HG02973 (cell line): ENCODE data around the gene IGFBP2.

Source experiments
- ATAC-seq: cut with Tn5 transposase; IDR thresholded peaks from one replicate; pipeline ENCODE4 v1.9.1; 2021; ENCODE audit warnings: moderate library complexity; ENCODE audit not compliant: unreplicated experiment

Gene IGFBP2

DNA sequence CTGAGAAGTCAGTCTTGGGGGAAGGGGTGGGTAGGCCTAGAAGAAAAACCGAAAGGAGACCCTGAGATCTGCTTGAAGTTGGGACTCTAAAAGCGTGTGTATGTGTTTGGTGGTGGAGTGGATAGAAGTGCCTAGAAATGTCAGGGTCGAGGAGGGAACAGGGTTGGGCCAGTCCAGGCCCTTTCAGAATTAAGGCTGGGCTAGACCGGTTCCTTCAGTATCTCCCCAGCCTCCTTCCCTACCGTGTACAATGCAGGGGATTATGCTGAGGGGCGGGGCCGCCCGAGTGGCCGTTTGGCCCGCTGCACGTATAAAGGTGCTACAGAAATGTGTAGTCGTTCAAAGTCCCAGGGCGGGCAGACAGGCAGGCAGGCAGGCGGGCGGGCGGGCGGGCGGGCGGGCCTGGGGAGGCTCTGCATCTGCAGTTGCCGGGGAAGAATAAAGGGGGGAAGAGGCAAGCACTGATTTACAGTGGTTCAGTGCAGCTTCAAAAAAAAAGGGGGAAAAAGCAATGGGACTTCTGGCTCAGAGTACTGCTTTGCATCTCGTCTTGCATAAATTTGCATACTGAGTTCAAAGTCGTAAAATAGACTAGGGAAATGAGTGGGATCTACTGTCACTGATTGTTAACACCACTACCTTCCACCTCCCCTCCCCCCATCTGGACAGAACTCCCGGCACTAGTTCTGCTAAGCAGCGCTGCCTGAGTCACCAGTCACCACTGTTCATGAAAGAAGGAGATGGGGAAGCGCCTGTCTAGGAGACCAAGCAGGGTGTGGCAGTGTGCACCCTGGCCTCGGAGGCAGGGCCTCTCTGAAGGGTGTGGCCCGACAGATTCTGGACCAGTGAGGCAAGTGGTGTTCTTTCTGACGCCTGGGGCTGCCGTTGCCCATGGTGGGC lies 3.6 kb downstream of the IGFBP2 start:
- ATAC-seq = no peak

DNA sequence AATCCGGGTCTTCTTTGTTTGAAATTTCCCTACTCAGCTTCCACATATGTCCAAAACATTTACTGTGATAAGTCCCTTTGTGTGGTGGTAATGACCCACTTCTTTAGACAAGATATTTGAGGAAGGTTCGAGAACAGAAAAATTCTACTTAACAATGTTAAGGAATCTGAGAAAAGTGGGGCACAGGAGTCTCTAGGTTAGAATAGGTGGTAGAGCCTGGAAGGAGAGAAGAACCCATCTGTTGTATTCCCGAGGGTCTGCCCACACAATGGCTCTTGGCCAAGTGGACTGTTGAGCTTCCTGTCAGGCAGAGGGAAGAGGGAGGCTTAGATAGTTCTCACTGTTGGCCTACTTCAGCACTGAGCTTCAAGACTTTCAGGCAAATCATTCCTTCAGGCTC lies 4.3 kb downstream of the IGFBP2 start:
- ATAC-seq = no peak

DNA sequence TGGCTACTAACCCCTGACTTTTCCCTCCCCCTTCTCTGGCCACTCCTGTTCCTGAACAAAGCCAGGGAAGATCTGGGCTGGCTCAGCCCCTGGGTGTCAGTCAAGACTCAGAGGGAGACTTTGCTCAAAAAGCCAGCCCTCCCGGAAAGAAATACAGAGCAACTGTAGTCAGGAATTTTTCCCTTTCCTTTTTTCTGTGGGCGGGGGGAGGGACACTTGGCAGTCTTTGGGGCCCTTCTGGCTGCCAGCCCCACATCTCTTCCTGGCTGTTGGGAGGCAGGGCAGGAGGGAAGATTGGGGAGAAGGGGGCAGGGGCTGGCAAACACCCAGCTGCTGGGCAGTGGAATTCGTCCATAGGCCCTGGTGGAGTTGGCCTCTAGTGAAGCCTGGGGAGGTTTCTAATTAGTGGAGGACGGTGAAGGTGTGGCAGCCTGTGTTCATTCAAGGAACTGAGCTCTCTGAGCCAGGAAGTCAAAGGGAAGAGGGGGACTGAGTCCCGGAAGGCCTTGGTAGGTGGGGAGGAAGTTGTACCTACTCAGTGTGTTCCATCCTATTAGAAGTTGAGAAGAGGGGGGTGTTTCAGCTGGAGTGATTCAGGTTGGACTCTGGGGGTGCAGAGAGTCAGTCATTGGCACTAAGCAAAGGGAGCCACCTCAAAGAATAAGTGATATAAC lies 10.9 kb downstream of the IGFBP2 start:
- ATAC-seq = no peak

DNA sequence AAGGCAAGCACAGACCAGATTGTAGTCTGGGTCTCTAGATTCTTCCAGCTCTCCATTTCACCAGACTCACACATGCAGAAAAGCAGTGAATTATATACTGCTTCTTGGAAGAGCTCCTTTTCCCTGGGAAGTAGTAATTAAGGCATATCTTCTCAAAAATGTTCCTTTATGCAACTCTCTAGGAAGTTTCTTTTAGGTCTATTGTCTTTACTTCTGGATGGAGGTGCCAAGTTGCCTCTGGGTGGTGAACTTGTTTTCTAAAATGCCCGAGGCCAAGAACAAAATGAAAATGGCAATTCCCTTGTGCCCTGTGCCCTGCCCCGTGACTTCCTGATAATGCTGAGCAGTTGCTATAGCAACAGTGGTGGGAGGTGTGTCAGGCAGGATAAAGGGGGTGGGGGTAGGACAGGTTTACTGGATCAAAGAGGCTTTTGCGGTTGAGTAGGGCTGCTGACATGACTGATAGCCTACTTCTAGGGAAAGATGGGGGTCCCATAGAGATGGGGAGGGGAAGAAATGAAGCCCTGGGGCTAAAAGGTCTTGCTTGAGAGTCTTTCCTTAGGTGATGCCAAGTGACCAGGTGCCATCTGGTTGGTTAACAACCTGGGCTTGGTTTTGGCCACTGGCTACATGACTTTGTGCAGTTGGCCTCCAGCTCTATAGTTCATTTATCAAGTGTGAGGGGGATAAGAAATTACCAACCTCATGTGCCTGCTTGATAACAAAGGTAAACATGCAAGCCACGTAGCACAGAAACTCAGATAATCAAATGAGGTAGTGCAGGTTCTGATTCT lies 11.8 kb downstream of the IGFBP2 start:
- no peak for ATAC-seq

DNA sequence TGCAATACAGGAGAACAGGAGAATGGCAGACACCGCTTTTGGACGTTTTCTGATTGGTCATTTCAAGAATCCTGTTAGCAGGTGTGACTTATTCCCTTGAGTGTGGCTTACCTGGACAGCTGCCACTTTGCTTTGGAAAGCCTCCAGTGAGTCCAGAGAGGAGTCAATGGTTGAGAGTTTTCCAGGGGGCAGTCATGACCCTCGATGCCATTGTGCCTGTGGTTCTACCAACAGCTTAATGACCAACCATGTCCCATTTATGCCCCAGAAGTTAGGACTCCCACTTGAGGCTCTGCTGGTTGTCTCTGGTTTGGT lies 12.4 kb downstream of the IGFBP2 start:
- ATAC-seq = no peak

DNA sequence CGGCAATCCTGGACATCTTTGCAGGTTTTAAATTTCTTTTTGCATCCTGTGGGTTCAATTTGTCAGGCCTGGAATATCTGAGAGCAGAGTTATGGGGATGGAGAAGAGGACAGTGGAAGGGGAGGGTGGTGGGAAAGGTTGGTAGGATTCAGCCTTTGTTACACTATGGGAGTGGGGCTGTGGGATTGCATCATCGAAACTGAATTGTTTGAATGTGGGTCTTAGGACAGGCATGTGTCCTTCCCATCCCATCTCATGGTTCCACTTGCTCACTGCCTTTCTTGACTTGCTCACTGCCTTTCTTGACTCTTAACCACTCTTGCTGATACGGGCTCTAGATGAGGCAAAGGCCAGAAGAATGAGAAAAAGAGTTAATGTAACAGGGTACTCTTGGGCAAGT lies 12.9 kb downstream of the IGFBP2 start:
- no peak for ATAC-seq

DNA sequence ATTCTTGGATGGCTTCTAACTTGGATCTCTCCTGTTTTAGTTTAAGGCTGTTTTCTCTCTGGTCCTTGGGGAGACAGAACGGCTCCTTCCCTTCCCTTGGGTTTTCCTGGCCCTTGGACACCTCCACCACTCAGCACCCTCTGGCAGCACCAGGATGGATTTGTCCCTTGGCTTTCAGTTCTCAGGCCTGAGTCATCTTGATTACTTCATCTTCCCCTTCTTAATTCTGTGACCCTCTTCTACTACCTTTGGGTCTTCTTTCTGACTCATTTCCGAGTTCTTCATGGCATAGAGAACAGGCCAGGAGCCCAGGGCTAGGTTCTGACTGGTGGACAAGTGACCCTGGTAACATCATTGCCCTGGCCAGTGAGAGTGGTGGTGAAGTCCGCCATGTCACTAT lies 14.9 kb downstream of the IGFBP2 start:
- no peak for ATAC-seq

DNA sequence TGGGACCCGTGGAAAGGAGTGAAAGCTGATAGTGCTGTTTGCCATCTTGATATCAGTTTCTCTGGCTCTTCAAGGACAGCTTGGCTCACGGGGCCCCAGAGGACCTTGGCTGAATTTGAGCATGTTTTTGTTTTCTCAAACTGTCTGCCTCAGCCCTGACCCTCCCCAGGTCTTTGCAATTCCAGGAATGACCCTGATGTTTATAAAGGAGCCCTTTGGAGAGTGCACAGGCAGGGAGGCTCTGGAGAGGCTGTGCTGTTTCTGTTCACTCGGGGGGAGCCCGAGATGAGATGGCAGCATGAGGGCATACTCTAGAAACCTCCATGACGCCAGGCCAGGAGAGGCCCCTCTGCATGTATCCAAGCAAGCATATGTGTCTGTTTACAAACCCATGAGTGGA lies 16.4 kb downstream of the IGFBP2 start:
- ATAC-seq = no peak

DNA sequence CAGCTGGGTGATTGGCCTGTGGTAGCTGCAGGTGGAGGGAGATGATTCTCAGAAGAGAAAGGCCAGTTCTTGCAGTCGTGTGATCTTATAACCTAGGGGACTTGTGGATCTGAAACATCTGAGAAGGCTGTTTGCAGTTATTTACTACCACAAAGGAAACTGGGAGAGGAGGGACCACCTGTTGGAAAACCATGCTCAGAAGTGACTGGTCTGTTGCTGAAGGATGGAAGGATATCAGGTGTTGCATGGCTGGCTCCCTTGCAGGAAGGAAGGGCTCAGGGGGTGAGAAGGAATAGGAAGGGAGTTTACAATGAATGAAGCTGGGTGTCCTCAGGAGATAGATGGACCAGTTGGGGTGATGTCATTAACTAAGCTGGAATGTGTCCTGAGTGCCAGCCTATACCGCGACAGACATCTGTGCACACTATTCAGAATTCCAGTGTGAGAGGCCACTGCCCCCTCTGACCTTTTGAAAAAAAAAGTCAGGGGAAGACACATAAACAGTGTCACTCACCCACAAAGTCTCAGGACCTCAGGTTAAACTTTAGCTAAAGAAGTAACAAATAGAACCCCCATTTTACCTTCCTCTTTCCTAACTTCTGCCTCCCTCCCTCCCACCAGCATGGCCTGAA lies 17.5 kb downstream of the IGFBP2 start:
- ATAC-seq = no peak

DNA sequence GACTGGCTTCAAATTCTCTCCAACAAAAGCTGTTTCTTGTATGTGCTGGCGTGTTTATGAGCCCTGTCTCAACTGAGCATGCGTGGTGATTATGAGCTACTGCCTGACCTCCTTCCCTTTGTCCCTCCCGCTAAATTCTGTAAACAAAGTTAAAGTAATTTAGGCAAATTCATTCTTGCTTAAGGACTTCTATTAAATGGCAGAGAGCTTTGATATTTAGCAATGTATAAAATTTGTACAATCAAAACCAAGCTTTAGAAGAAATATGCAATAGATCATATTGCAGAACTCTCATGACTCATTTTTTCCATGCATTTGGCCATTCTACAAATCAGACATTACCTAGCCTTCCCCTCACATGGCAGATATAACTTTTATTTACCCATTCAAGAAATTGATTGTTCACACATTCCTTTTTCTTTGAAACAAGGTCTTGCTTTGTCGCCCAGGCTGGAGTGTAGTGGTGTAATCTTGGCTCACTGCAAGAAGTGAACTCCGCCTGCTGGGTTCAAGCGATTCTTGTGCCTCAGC lies 18.2 kb downstream of the IGFBP2 start:
- no peak for ATAC-seq

DNA sequence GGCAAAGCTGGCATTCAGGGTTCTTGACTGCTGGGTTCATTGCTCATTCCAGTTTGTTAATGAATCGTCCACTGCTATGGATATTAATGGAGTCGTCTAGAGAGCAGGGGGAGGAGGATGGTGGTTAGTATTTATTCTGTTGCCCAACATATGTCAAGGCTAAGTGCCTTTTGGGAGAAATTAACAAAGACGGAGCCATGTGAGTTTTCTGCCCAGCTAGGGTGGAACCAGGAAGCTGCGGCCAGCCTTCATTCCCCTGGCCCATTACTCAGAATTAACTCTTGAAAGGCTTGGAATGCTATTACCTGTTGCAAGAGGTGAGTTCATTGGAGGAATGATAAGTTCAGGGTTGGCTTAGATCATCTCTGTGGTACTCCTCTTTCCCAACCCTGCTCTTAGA lies 19.3 kb downstream of the IGFBP2 start:
- ATAC-seq = no peak

DNA sequence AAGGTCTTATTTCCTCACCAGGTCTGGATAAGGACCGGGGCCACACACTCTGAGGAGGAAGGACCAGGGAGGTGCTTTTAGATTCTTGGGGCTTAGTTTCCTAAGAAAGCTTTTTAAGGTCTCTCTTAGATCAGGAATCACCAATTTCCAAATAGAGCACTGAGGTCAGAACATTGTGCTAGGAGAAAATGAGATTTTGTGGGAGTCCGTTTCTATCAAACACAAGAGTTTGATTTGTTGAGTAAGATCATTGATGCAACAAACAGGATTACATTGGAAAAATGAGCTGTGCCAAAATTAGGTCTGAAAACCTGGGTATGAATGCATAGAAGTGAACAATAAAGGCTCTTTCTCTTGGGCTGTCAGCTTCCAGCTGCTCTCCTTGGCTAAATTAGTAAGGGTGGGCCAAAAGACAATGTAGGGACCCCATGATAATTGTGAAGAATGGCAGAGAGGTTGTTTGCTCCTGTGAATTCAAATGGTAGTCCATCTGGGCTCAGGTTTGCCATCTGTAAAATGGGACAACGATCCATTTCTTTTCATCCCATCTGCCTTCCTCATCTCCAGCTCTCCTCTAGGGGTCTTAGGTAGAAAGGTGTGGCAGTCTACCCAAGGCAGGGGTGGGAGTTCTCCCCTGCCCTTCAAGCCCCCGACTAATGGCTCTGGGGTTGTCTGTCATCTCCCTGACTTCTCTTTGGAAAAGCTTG lies 20.0 kb downstream of the IGFBP2 start:
- no peak for ATAC-seq

DNA sequence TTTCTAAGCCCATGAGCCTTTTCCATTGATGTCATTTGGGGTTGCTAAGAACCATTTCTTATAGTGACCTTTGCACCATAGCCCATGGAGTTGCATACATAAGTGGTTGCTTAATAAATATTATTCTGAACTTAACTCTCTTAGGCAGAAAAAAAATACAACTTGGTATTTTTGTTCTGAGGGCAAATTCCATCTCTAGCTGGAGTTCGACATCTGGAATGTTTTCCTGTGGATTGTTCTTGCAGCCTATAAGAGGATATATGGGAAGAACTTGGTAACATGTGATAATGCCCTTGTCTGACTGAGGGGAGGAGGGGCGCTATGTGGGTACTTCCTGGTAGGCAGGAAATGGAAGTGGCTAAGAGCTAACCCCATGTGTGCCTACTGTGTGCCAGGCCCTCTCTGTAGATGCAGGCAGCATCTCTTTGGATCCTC lies 20.7 kb downstream of the IGFBP2 start:
- no peak for ATAC-seq

DNA sequence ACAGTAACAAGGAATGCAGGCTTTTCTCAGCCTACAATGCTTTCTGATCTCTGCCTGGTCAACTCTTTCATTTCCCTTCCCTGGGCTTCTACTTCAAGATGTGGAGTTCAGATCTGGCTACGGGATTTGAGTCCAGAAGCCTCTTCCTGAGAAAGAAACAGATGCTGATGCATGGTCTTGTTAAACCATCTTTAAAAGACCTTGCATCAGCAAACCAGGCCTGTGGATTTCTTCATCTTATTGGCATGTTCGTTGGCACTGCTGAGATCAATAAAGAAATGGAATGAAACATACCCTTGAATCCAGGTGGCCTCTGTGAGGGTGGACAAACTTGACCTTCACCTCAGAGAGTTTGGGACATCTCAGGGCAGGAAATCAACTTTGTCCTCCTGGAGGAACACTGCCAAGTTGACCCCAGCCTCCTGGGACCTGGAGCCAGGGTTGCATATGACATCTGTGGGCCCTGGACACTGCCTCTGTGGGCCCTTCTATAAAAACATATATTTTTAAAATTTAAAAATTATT lies 21.4 kb downstream of the IGFBP2 start:
- ATAC-seq = no peak

DNA sequence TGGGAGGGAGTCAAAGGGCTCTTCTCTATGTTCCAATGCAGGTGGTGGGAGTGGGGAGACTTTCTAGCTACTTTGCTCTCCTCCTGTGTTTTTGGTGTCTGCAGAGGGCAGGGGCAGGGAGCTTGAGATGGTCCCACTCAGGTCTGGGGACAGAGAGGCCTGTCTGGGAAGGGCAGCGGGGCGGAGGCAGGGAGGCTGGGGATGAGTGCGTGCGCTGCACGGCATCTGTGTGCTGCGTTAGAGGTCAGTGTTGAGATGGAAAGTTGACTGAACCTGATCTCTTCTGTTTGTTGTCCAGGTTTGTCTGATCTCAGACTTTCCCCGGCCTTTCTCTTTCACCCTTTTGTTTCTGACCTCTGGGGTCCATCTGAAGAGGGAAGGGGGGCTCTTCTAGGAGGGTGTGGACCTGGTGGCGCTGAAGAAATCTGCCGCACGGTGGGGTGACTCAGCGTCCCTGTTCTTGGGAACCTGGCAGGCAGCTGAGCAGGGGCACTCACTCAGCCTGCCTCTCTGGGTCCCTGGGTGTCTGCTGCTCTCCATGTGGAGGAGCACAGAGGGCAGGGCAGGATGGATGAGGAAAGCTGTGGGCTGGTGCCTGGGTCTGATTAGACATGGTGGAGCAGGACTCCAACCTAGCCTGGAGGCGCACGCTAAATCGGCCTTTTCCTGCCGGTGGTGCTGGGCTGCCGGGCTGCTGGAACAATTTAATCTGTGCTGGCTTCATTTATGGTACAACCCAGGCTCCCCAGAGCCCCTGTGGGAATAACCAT lies 24.1 kb downstream of the IGFBP2 start:
- no peak for ATAC-seq

DNA sequence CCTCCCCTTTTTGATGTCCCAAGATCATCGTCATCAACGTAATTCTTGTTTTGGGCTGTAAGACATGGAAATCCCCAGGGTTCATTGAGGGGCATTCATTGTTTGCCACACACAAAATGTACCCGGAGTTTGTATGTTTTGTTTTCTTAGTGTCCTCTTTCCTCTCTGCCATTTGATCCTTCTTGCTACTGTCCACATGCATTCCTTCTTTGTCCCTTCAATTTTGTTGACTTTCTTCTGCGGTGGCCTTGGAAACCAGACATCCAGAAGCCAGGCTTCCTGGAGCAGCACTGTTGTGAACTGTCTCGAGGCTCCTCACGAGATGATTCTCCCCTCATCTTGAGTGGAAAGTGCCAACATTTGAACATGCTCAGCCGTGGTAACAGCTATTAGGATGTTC lies 24.8 kb downstream of the IGFBP2 start:
- no peak for ATAC-seq

DNA sequence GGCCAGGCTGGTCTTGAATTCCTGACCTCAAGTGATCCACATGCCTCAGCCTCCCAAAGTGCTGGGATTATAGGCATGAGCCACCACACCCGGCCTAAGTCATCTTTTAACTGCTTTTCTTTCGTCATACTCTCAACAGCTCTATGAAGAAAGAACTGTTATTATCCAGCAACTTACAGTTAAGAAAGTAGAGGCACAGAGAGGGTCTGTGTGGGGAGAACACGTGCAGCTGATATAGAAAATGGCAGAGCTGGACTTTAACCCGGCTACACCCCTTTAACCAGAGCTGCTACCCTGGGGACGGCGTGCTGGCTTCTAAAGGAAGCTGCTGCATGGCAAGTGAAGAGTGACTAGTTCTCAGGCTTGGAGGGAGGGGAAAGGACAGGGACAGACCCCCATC lies 25.5 kb downstream of the IGFBP2 start:
- no peak for ATAC-seq

DNA sequence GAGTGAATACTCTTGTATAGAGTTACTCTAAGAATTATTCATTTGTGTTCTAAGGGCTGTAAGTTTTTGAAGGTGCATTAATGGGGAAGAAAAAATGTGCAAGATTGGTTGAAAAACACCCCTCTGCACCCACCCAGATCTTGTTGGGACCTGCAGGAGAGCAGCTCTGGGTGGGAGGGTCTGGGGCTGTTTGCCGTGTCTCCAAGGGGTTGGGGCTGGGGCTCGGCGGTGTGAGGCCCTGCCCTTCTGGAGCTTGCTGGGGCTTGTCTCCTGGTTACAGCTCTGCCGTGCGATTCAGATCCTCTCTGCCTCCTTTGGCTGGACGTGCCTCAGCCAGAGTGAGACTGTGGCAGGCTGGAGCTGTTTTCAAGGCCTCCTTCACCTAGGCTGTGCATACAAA lies 26.1 kb downstream of the IGFBP2 start:
- no peak for ATAC-seq

DNA sequence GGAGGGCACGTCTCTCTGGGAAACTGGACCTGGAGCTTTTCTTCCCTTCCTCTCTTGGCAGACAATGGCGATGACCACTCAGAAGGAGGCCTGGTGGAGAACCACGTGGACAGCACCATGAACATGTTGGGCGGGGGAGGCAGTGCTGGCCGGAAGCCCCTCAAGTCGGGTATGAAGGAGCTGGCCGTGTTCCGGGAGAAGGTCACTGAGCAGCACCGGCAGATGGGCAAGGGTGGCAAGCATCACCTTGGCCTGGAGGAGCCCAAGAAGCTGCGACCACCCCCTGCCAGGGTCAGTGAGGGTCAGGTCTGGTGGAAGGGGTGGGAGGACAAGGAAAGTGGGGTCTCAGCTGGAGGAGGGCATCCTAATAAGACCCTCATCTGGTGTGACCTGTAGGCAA lies 27.3 kb downstream of the IGFBP2 start:
- ATAC-seq = no peak
